K562 (cell line): ENCODE results near the gene PBXIP1. TPM values are rescaled to one million over a fixed set of nuclear protein-coding genes. Genes with fewer than 3 reads are reported as not detected.

Experiments
- ATAC-seq: fragments of 200-7000 bp; cut with Tn5 transposase; 3 replicates; pipeline ENCODE4 v1.9.1; 2020; ENCODE audit warnings: moderate library complexity
- BruUV-seq: library from RNA; stranded (reverse); fragments of 400-500 nt; replicated peaks from 2 replicates; lab custom pipeline; 2021; lab: Mats Ljungman, UMichigan
- CTCF ChIA-PET: fragments of 300-600 bp; formaldehyde crosslinking; extraction: SDS; loops from one replicate; lab custom pipeline; 2021; ENCODE audit warnings: low intra/inter-chr PET ratio; lab: Yijun Ruan, JAX
- POLR2A ChIA-PET: fragments of 300-600, 350-650 bp; sonication (Branson Sonifier 250); formaldehyde crosslinking; extraction: SDS; loops from one replicate; lab custom pipeline; 2021; ENCODE audit warnings: antibody characterized with exemption, inconsistent platforms; lab: Yijun Ruan, JAX
- DNase-seq, 4 experiments: peaks; one replicate each; pipeline versions ENCODE4 v3.0.0 to v3.0.0-alpha.2; 2011 to 2018; ENCODE audit warnings: low spot score in 3 of 4, mixed read lengths in 3 of 4; ENCODE audit errors: extremely low read depth in 1 of 4
- FAIRE-seq: peaks from 2 replicates; lab custom pipeline; 2011; peaks lifted over from hg19 to GRCh38; lab: Jason Lieb, UNC
- H2AFZ ChIP-seq: 2 replicates; pipeline ENCODE4 v1.6.0; 2011; ENCODE audit warnings: low read depth, low read length, control low read depth, inconsistent platforms
- H3K27ac ChIP-seq: fragments of 200-600 bp; 3 replicates; pipeline ENCODE4 v1.8.0; 2011; ENCODE audit warnings: low read depth, mild to moderate bottlenecking, control low read depth, inconsistent platforms, low read length, moderate library complexity, mixed read lengths; ENCODE audit errors: extremely low read depth
- H3K27me3 ChIP-seq, 2 experiments: fragments of 300-600 bp in 1 of 2; 2 replicates in 1 of 2; 3 replicates in 1 of 2; pipeline versions ENCODE4 v1.6.0 to v1.8.0; 2011; ENCODE audit warnings: inconsistent platforms in 2 of 2, low read length in 2 of 2, mild to moderate bottlenecking in 1 of 2, mixed read lengths in 1 of 2, moderate library complexity in 1 of 2; ENCODE audit not compliant: control insufficient read depth in 2 of 2, insufficient read depth in 2 of 2
- H3K36me3 ChIP-seq: fragments of 300-600 bp; 3 replicates; pipeline ENCODE4 v1.8.0; 2011; ENCODE audit warnings: mild to moderate bottlenecking, low read length, inconsistent platforms; ENCODE audit not compliant: control insufficient read depth, insufficient read depth
- H3K4me1 ChIP-seq, 2 experiments: fragments of 200-600 bp in 1 of 2; replicated peaks in 1 of 2; 2 replicates in 1 of 2; 3 replicates in 1 of 2; pipeline versions ENCODE4 v1.5.1 to v1.8.0; 2011; ENCODE audit warnings: inconsistent platforms in 2 of 2, low read length in 2 of 2, mild to moderate bottlenecking in 1 of 2, mixed read lengths in 1 of 2, moderate library complexity in 1 of 2; ENCODE audit not compliant: control insufficient read depth in 2 of 2, insufficient read depth in 2 of 2
- H3K4me2 ChIP-seq: 2 replicates; pipeline ENCODE4 v1.6.1; 2011; ENCODE audit warnings: low read length, control low read depth, inconsistent platforms, mixed read lengths; ENCODE audit not compliant: insufficient read depth
- H3K4me3 ChIP-seq: fragments of 200-600 bp; sonication (generic), shearing (Covaris generic); 2 replicates; pipeline ENCODE4 v1.5.1; 2016; ENCODE audit warnings: control low read depth, inconsistent platforms
- H3K79me2 ChIP-seq: fragments of 200-600 bp; 3 replicates; pipeline ENCODE4 v1.8.0; 2011; ENCODE audit warnings: low read length, inconsistent platforms; ENCODE audit not compliant: control insufficient read depth, insufficient read depth
- H3K9ac ChIP-seq, 2 experiments: 2 replicates each; pipeline versions ENCODE4 v1.6.0 to v1.6.1; 2011; ENCODE audit warnings: low read depth in 2 of 2, low read length in 2 of 2, control low read depth in 1 of 2, inconsistent platforms in 1 of 2, mild to moderate bottlenecking in 1 of 2, mixed read lengths in 1 of 2; ENCODE audit not compliant: insufficient read depth in 1 of 2
- H3K9me1 ChIP-seq: one replicate; pipeline ENCODE4 v1.6.0; 2011; ENCODE audit warnings: inconsistent platforms, mild to moderate bottlenecking, low read length, moderate library complexity; ENCODE audit not compliant: control insufficient read depth, insufficient read depth
- H3K9me3 ChIP-seq: replicated peaks from 2 replicates; pipeline ENCODE4 v1.5.1; 2011; ENCODE audit warnings: low read depth, low read length, inconsistent platforms; ENCODE audit not compliant: control insufficient read depth, insufficient read depth
- H4K20me1 ChIP-seq: replicated peaks from 2 replicates; pipeline ENCODE4 v1.6.1; 2011; ENCODE audit warnings: low read length, inconsistent platforms, mixed read lengths; ENCODE audit not compliant: control insufficient read depth, insufficient read depth
- BCOR ChIP-seq: fragments of 450-650 bp; IDR thresholded peaks from 2 replicates; pipeline ENCODE4 v1.6.1; 2016
- CREM ChIP-seq: IDR thresholded peaks from 2 replicates; pipeline ENCODE4 v1.6.1; 2014; ENCODE audit warnings: antibody characterized with exemption, low read depth
- GTF2F1 ChIP-seq: IDR thresholded peaks from 2 replicates; pipeline ENCODE4 v1.6.1; 2011; ENCODE audit warnings: low read depth, low read length, improper control_type of control experiment
- KDM1A ChIP-seq, 2 experiments: fragments of 450-650 bp; IDR thresholded peaks; 2 replicates each; pipeline ENCODE4 v1.6.1; 2016; ENCODE audit warnings: mild to moderate bottlenecking in 2 of 2
- SRSF7 ChIP-seq: fragments of 200-400 bp; formaldehyde crosslinking; optimal IDR thresholded peaks from 2 replicates; pipeline ENCODE3; 2017; ENCODE audit warnings: mild to moderate bottlenecking, low read depth, low read length
- SUPT5H ChIP-seq: fragments of 450-650 bp; IDR thresholded peaks from 2 replicates; pipeline ENCODE4 v1.6.1; 2016
- ZBTB11 ChIP-seq, 3 experiments: fragments of 200-800 bp in 1 of 3; fragments of 250-450 bp in 1 of 3; fragments of 450-650 bp in 1 of 3; sonication (Bioruptor Pico) in 1 of 3; sonication (Bioruptor generic) in 1 of 3; formaldehyde crosslinking in 1 of 3; IDR thresholded peaks; 2 replicates each; pipeline versions ENCODE4 v1.6.1 to v1.8.0; 2016 to 2022; ENCODE audit warnings: mild to moderate bottlenecking in 2 of 3, missing genetic modification characterization in 2 of 3, missing compliant biosample characterization in 1 of 3, moderate library complexity in 1 of 3
- ZNF431 ChIP-seq: sonication (generic); formaldehyde crosslinking; IDR thresholded peaks from 2 replicates; pipeline ENCODE4 v1.8.0; 2022; ENCODE audit warnings: mild to moderate bottlenecking, missing genetic modification reagents
- ZNF695 ChIP-seq: fragments of 450-650 bp; formaldehyde crosslinking; IDR thresholded peaks from 2 replicates; pipeline ENCODE4 v1.4.0; 2020; ENCODE audit warnings: mild to moderate bottlenecking, moderate library complexity
- WGBS: fragments of 100-300 bp; shearing (Covaris generic); methylation state at CpG from one replicate; pipeline ENCODE4 v1.1.6; 2016; ENCODE audit warnings: low coverage, mixed read lengths; ENCODE audit not compliant: insufficient coverage; ENCODE audit errors: missing lambda C conversion rate; 5-methylcytosine and 5-hydroxymethylcytosine counted together
- in situ Hi-C: fragments of 300-500 bp; cut with MboI; formaldehyde crosslinking; loops from 4 replicates; pipeline ENCODE4 v1.15.0; 2018; ENCODE audit warnings: inconsistent platforms, mixed read lengths
- intact Hi-C: fragments of 100-400 bp; cut with micrococcal nuclease; formaldehyde crosslinking; loops from 2 replicates; pipeline ENCODE4 v1.14.2; 2022
- polyA plus RNA-seq, 8 experiments: library from polyadenylated mRNA; depleted of rRNA in 4 of 8; stranded (reverse) in 5 of 8; unstranded in 3 of 8; fragments of >200 nt; fragmentation: Nextera tagmentation in 2 of 8; fragmentation: Illumina TruSeq in 1 of 8; extraction: Ambion mirVana in 2 of 8; extraction: Trizol in 1 of 8; gene quantifications; 2 replicates each; pipeline versions ENCODE4 v1.2.1 to v1.2.3, GENCODE V29; 2011 to 2014; ENCODE audit warnings: inconsistent platforms in 1 of 8, missing spikeins in 1 of 8
- total RNA-seq, 7 experiments: library from RNA; depleted of rRNA in 6 of 7; stranded (reverse); fragments of >200 nt in 6 of 7; fragmentation: Illumina TruSeq in 2 of 7; extraction: Trizol in 2 of 7; gene quantifications; 2 replicates each; pipeline versions ENCODE4 v1.2.1 to v1.2.3, GENCODE V29; 2011 to 2021; ENCODE audit warnings: low replicate concordance in 1 of 7
- TF ChIP-seq, protein P1 (sequence below), 3 experiments: fragments of 200-800 bp in 1 of 3; sonication (Bioruptor generic) in 1 of 3; sonication (generic) in 1 of 3; formaldehyde crosslinking in 1 of 3; IDR thresholded peaks; 2 replicates each; pipeline versions ENCODE4 v1.6.1 to v1.8.0; 2016 to 2022; ENCODE audit warnings: mild to moderate bottlenecking in 2 of 3, missing compliant biosample characterization in 2 of 3, missing genetic modification characterization in 2 of 3, missing genetic modification reagents in 1 of 3

PBXIP1 gene
- total and polyA plus RNA-seq, 9 of the 15 experiments (the other 6 are each of a cell fraction or from before 2014, with no cell fraction given): 0.13 to 8.3 (median 5.8) TPM

GRCh38 chr1:154936555-154937084 is 19.3 kb downstream of the PBXIP1 start, which contains the start of gene PMVK (continued):
- TF ChIP-seq, protein P1, sequence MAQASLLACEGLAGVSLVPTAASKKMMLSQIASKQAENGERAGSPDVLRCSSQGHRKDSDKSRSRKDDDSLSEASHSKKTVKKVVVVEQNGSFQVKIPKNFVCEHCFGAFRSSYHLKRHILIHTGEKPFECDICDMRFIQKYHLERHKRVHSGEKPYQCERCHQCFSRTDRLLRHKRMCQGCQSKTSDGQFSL (CRISPR knock-in tag; IDR thresholded peaks at IDR 0.05): peak; percentile 94
- TF ChIP-seq, protein P1 (tag; IDR thresholded peaks at IDR 0.05): no peak
- TF ChIP-seq ZNF695 (CRISPR knock-in tag) (no peak), SUPT5H (peak; percentile 85)

DNA sequence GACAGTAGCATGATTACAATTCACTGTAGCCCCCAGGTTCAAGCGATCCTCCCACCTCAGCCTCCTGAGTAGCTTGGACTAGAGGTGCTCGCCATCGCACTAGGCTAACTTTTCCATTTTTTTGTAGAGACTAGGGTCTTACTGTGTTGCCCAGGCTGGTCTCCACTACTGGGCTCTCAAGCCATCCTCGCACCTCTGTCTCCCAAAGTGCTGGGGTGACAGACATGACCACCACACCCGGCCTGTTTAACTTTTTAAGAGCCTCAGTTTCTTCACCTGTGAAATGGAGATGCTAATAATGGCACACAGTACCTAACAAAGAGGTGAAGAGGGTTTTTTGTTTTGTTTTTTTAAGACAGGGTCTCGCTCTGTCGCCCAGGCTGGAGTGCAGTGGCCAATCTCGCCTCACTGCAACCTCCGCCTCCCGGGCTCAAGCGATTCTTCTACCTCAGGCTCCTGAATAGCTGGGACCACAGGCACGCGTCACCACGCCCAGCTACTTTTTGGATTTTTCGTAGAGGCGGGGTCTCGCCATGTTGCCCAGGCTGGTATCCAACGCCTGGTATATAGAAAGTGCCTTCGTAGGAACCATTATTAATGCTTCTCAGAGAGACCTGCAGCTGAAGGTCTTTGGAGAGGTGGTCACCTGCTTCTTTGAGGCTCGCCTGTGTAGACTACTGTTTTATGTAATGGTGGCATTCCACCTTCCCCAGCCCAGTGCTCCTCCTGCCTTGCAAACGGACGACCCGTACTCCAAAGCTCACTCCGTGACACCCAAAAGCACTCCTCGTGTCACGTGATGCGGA is 19.9 kb downstream of the PBXIP1 start:
- Histone ChIP-seq H3K27ac (peak overlapping the region; percentile 100), H3K79me2 (peaks cover 3% of the 10 kb centered on the region; the same call in 1 of the 3 replicates), H3K4me3 (peak overlapping the region; percentile 53), H3K27me3 (no peaks in the 10 kb centered on the region), H2AFZ (peak overlapping the region; percentile 100), H4K20me1 (no peaks in the 10 kb centered on the region), H3K4me2 (peak overlapping the region; percentile 98), H3K4me1 (peaks cover 18 to 31% of the 10 kb centered on the region in 2 experiments; a peak in 4 of 5 replicates), H3K9me1 (no peaks in the 10 kb centered on the region), H3K36me3 (no peaks in the 10 kb centered on the region), H3K9me3 (no peaks in the 10 kb centered on the region), H3K9ac (peak overlapping the region; percentile 97 to 99)
- POLR2A ChIA-PET: interaction anchor here (0.5 to 1.6 kb wide), 19 partner anchors 8 to 1592 kb away, joined by 3 to 9 read pairs (median 3); partner anchors contain the start of genes LENEP and PYGO2
- FAIRE-seq: no peak
- in situ Hi-C loops (no loop called here), intact Hi-C loops (loop anchor here (2.0 to 5.0 kb wide), 3 partner anchors 51 to 377 kb away; partner anchors contain the start of gene UBE2Q1)
- CTCF ChIA-PET: no interaction called here
- 43% methylated on average over 27 of the region's 27 CpGs for WGBS
- no peak for ATAC-seq
- no peak for DNase-seq
- BruUV-seq: TSS peak; percentile 77
- TF ChIP-seq GTF2F1 (0 out of 2 replicates have a peak, but pooled peaks have one; percentile 6), KDM1A (IDR thresholded peaks at IDR 0.05) (peak in 1 of 2 experiments; percentile 15; a peak in 1 of 4 replicates), CREM (no peak), ZNF431 (CRISPR knock-in tag) (peak; percentile 92; the same call in 1 of the 2 replicates), BCOR (peak; percentile 76), SUPT5H (no peak), SRSF7 (no peak), ZBTB11 (CRISPR knock-in tag; IDR thresholded peaks at IDR 0.05) (no peak)
